Chondrocyte (in vitro differentiated cells): ENCODE results near the gene CD99L2. TPM values are rescaled to one million over a fixed set of nuclear protein-coding genes. Genes with fewer than 3 reads are reported as not detected.

Experiments used
- DNase-seq: peaks from one replicate; pipeline ENCODE4 v3.0.0; 2021; ENCODE audit warnings: mixed read lengths, low spot score
- H3K27ac Mint-ChIP-seq: one replicate; pipeline ENCODE4 v1.8.0; 2021; ENCODE audit warnings: mild to moderate bottlenecking, moderate library complexity, mixed read lengths; ENCODE audit not compliant: unreplicated experiment
- H3K27me3 Mint-ChIP-seq: 2 replicates; pipeline ENCODE4 v1.8.0; 2021; ENCODE audit warnings: low read depth, mixed read lengths
- H3K36me3 Mint-ChIP-seq: 2 replicates; pipeline ENCODE4 v1.8.0; 2021; ENCODE audit warnings: low read depth, mixed read lengths
- H3K4me1 Mint-ChIP-seq: 2 replicates; pipeline ENCODE4 v1.8.0; 2021; ENCODE audit warnings: low read depth, mild to moderate bottlenecking, mixed read lengths
- H3K4me3 Mint-ChIP-seq: one replicate; pipeline ENCODE4 v1.8.0; 2021; ENCODE audit warnings: mild to moderate bottlenecking, moderate library complexity, mixed read lengths; ENCODE audit not compliant: unreplicated experiment
- H3K9me3 Mint-ChIP-seq: 2 replicates; pipeline ENCODE4 v1.8.0; 2021; ENCODE audit warnings: low read depth, mixed read lengths
- CTCF ChIP-seq: fragments of 200-600 bp; sonication (generic); IDR thresholded peaks from 2 replicates; pipeline ENCODE4 v1.5.0; 2021; ENCODE audit warnings: antibody characterized with exemption, mild to moderate bottlenecking, moderate library complexity
- total RNA-seq: library from RNA; stranded (reverse); gene quantifications from 3 replicates; pipeline ENCODE4 v1.2.1, GENCODE V29; 2021

The CD99L2 gene
- total RNA-seq, 1 donor from 2014 or later, result 82.1 TPM

DNA sequence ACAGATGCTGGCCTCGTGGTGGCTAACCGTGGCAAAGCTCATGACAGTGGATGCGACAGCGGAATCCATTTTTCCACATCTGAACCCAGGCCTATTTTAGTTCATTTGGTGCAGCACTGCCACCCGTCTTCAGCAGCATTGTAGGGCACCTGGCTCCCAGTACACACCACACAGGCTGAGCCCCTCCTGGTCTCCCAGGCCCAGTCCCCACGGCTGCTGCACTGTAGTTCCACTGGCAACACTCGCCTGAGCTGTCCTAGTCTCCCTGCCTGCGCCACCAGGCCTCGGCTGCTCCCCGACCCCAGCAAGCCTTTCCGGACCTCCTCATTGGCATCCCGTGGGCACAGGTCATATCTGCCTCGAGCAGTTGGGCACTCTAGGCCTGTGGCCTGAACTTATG, 129.1 kb downstream of the CD99L2 start:
- peaks cover 3% of the 10 kb centered on the region for H3K4me1 Mint-ChIP-seq
- H3K4me3 Mint-ChIP-seq, result no peak overlapping the region
- no peak overlapping the region for H3K27ac Mint-ChIP-seq
- no peaks in the 10 kb centered on the region for H3K27me3 Mint-ChIP-seq
- no peak for TF ChIP-seq CTCF
- peak; percentile 85 for DNase-seq
- H3K36me3 Mint-ChIP-seq, result peaks cover 2% of the 10 kb centered on the region
- H3K9me3 Mint-ChIP-seq, result no peaks in the 10 kb centered on the region

- H3K27me3 Mint-ChIP-seq, result no peaks in the 10 kb centered on the region
- H3K9me3 Mint-ChIP-seq, result no peaks in the 10 kb centered on the region
- no peak overlapping the region for H3K27ac Mint-ChIP-seq
- no peak overlapping the region for H3K4me3 Mint-ChIP-seq
- peaks cover 3% of the 10 kb centered on the region for H3K4me1 Mint-ChIP-seq
- TF ChIP-seq CTCF, result no peak
- peaks cover 2% of the 10 kb centered on the region for H3K36me3 Mint-ChIP-seq
- DNase-seq, result no peak
Measured at GRCh38 chrX:150768580-150769190, 129.8 kb downstream of the CD99L2 start.

DNA sequence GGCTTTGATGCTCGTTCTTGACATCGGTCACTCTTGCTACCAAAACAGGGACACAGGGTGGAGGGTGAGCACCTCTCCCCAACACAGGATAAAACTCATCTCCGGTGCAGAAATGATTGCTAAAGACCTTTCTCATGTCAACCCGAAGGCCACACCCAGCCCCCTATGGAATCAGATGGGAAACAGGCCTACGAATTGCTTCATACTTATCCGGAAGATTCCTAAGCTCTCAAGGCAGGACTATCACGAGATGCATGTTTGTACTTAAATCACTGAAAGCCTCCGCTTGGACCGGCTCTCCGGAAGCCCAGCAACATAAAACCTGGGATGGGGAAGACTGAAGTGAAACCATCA, 130.4 kb downstream of the CD99L2 start:
- DNase-seq, result no peak
- no peak for TF ChIP-seq CTCF
- Mint-ChIP-seq H3K36me3 (peaks cover 2% of the 10 kb centered on the region), H3K4me3 (no peak overlapping the region), H3K9me3 (no peaks in the 10 kb centered on the region), H3K27me3 (no peaks in the 10 kb centered on the region), H3K27ac (no peak overlapping the region), H3K4me1 (peaks cover 3% of the 10 kb centered on the region)

DNA sequence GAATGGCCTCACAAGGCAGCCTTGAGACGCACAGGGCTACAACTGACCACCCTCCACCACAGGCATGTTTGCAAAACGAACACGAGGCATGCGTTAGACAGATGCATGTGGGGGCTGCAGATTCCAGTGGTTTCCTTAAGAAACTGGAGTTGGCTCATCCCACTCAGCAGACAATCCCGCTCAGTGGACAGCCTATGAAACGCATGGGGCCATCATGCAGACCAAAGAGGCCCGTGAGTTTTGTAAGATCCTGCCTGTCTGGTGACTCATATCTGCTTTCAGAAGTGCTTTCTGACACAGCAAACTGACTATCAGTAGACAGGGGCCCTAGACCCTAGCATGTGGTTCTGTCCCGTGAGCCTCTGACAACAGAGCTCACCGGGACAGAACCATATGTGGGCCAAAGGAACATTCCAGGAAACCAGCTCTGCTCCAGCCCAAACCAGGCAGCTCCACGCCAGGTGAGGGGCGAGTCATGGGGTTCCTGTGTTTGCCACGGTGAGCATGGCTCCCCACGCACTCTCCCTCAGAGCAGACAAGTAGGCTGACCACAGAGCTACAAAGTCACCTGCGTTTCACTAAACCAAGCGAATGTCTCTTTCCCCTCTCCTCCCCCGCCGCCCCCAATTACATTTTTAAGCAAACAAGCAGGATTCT, 130.9 kb downstream of the CD99L2 start:
- Mint-ChIP-seq H3K27ac (no peak overlapping the region), H3K4me1 (peaks cover 3% of the 10 kb centered on the region), H3K9me3 (no peaks in the 10 kb centered on the region), H3K4me3 (no peak overlapping the region), H3K36me3 (peaks cover 2% of the 10 kb centered on the region), H3K27me3 (no peaks in the 10 kb centered on the region)
- TF ChIP-seq CTCF, result no peak
- DNase-seq, result no peak

DNA sequence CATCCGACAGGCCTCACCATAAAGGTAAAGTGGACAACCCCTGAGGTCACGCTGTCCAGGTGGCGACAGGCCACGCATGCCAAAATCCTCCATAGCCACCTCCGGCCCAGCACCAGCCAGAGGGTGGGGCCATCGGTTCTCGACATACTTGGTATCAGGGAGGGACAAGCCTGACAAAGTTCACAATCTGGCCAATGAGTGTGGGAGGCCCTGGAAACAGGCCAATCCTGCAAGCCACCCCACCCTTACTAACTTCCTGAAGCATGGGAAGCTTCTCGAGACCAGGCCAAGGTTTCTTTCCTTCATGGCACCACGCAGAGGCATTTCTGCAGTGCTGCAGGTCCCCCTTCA, 131.4 kb downstream of the CD99L2 start:
- DNase-seq, result no peak
- H3K27ac Mint-ChIP-seq, result no peak overlapping the region

More for the DNA sequence above, 131.4 kb downstream of the CD99L2 start:
- Mint-ChIP-seq H3K4me1 (peaks cover 3% of the 10 kb centered on the region), H3K4me3 (no peak overlapping the region), H3K36me3 (peaks cover 2% of the 10 kb centered on the region), H3K9me3 (no peaks in the 10 kb centered on the region), H3K27me3 (no peaks in the 10 kb centered on the region)
- no peak for TF ChIP-seq CTCF
